Left ventricle myocardium inferior (tissue), 1 donor: ENCODE data around the gene IQSEC3. TPM values are rescaled to one million over a fixed set of nuclear protein-coding genes. Genes with fewer than 3 reads are reported as not detected.

ENCODE experiments used
- DNase-seq: peaks from one replicate; pipeline ENCODE4 v3.0.0-alpha.2; 2020
- H3K27ac ChIP-seq: fragments of 200-600 bp; replicated peaks from 2 replicates; pipeline ENCODE4 v1.8.0; 2021
- H3K27me3 ChIP-seq: fragments of 200-600 bp; 2 replicates; pipeline ENCODE4 v1.8.0; 2021; ENCODE audit warnings: low read depth
- H3K36me3 ChIP-seq: fragments of 200-600 bp; 2 replicates; pipeline ENCODE4 v1.8.0; 2021
- H3K4me1 ChIP-seq: fragments of 200-600 bp; 2 replicates; pipeline ENCODE4 v1.8.0; 2021
- H3K4me3 ChIP-seq: fragments of 200-600 bp; 2 replicates; pipeline ENCODE4 v1.8.0; 2021; ENCODE audit warnings: mild to moderate bottlenecking, moderate library complexity
- H3K9me3 ChIP-seq: fragments of 200-600 bp; replicated peaks from 2 replicates; pipeline ENCODE4 v1.8.0; 2021
- CTCF ChIP-seq: fragments of 200-600 bp; IDR thresholded peaks from 2 replicates; pipeline ENCODE4 v1.8.0; 2021; ENCODE audit warnings: antibody characterized with exemption, mild to moderate bottlenecking, borderline replicate concordance
- intact Hi-C: fragments of 100-400 bp; cut with micrococcal nuclease; formaldehyde crosslinking; loops from one replicate; pipeline ENCODE4 v1.11.0; 2022
- total RNA-seq: library from RNA; stranded (reverse); fragmentation: NEBNext Ultra II Directional; extraction: Animal tissue kit (Norgen Biotek cat#: 25700); gene quantifications from one replicate; pipeline ENCODE4 v1.2.1, GENCODE V29; 2021
- donor health status: DM: no; HTN: yes; CAD: no; lungs with severe emphysema.

IQSEC3 gene
- total RNA-seq, 1 donor from 2014 or later, result 0.69 TPM

GRCh38 chr12:120951-121350, 54.4 kb downstream of the IQSEC3 start:
- no peak for DNase-seq
- intact Hi-C loops, result no loop called here
- Histone ChIP-seq H3K27me3 (peaks cover 76% of the 10 kb centered on the region), H3K4me1 (no peaks in the 10 kb centered on the region), H3K9me3 (no peaks in the 10 kb centered on the region), H3K36me3 (no peaks in the 10 kb centered on the region), H3K27ac (no peak overlapping the region), H3K4me3 (no peak overlapping the region)
- TF ChIP-seq CTCF, result no peak

GRCh38 chr12:121647-122046, 55.1 kb downstream of the IQSEC3 start:
- Histone ChIP-seq H3K36me3 (no peaks in the 10 kb centered on the region), H3K27me3 (peaks cover 71% of the 10 kb centered on the region), H3K4me1 (no peaks in the 10 kb centered on the region), H3K4me3 (no peak overlapping the region), H3K9me3 (no peaks in the 10 kb centered on the region), H3K27ac (no peak overlapping the region)
- no peak for DNase-seq
- intact Hi-C loops, result no loop called here
- no peak for TF ChIP-seq CTCF

DNA sequence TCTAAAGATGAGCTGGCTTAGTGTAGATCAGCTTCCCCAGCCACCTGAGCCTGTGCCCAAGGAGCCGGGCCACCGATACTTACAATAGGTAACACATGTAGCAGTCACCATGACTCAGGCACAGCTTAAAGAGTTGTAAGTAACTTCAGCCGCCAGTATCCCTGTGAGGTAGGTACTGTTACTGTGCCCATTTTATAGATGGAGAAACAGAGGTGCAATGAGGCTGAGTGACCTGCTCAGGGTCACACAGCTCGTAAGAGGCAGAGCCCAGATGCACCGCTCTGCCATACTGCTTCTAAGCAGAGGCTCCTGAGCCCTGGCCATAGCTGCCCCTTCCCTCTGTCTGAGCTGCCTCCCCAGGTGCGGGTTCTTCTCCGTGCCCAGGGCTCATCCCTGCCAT, 58.5 kb downstream of the IQSEC3 start:
- Histone ChIP-seq H3K4me1 (no peaks in the 10 kb centered on the region), H3K4me3 (no peak overlapping the region), H3K9me3 (no peaks in the 10 kb centered on the region), H3K27me3 (peaks cover 44% of the 10 kb centered on the region), H3K27ac (no peak overlapping the region), H3K36me3 (no peaks in the 10 kb centered on the region)
- intact Hi-C loops, result no loop called here
- TF ChIP-seq CTCF, result no peak
- DNase-seq, result no peak

GRCh38 chr12:125566-125965, 59.0 kb downstream of the IQSEC3 start:
- Histone ChIP-seq H3K36me3 (no peaks in the 10 kb centered on the region), H3K4me1 (no peaks in the 10 kb centered on the region), H3K27me3 (peaks cover 46% of the 10 kb centered on the region), H3K27ac (no peak overlapping the region), H3K9me3 (no peaks in the 10 kb centered on the region), H3K4me3 (no peak overlapping the region)
- no peak for TF ChIP-seq CTCF
- no peak for DNase-seq
- intact Hi-C loops, result no loop called here

- Histone ChIP-seq H3K4me1 (no peaks in the 10 kb centered on the region), H3K27ac (no peak overlapping the region), H3K4me3 (no peak overlapping the region), H3K36me3 (no peaks in the 10 kb centered on the region), H3K27me3 (peaks cover 40% of the 10 kb centered on the region), H3K9me3 (no peaks in the 10 kb centered on the region)
- no peak for TF ChIP-seq CTCF
- intact Hi-C loops, result no loop called here
- no peak for DNase-seq
These were observed 61.5 kb downstream of the IQSEC3 start for GRCh38 chr12:128079-128478.

GRCh38 chr12:129001-129400, 62.4 kb downstream of the IQSEC3 start:
- Histone ChIP-seq H3K27ac (no peak overlapping the region), H3K36me3 (no peaks in the 10 kb centered on the region), H3K9me3 (no peaks in the 10 kb centered on the region), H3K27me3 (peaks cover 36% of the 10 kb centered on the region), H3K4me1 (no peaks in the 10 kb centered on the region), H3K4me3 (no peak overlapping the region)
- DNase-seq, result no peak
- TF ChIP-seq CTCF, result no peak
- intact Hi-C loops, result no loop called here
